GM21447 (cell line): Measurements from ENCODE around the gene DNHD1.
A peak's percentile ranks its signal among the peaks of the same experiment; 100 is the strongest.

Source experiments
- ATAC-seq: cut with Tn5 transposase; IDR thresholded peaks from one replicate; pipeline ENCODE4 v1.9.1; 2021; ENCODE audit not compliant: unreplicated experiment

Gene DNHD1

GRCh38 chr11:6526411-6527135 is 29.5 kb downstream of the DNHD1 start:
- ATAC-seq = peak; percentile 62

GRCh38 chr11:6529266-6529665 is 32.2 kb downstream of the DNHD1 start:
- ATAC-seq = no peak

GRCh38 chr11:6530848-6531247 is 33.8 kb downstream of the DNHD1 start:
- ATAC-seq = no peak

- ATAC-seq = peak; percentile 49
Measured at GRCh38 chr11:6531267-6531752, 34.2 kb downstream of the DNHD1 start.

GRCh38 chr11:6538456-6538855 is 41.4 kb downstream of the DNHD1 start:
- ATAC-seq = no peak

GRCh38 chr11:6538945-6539344 is 41.9 kb downstream of the DNHD1 start:
- ATAC-seq = no peak

- no peak for ATAC-seq
Measured at GRCh38 chr11:6539748-6540268, 42.7 kb downstream of the DNHD1 start.

GRCh38 chr11:6541356-6541755 is 44.3 kb downstream of the DNHD1 start:
- no peak for ATAC-seq

- ATAC-seq = no peak
Measured at GRCh38 chr11:6542727-6543126, 45.6 kb downstream of the DNHD1 start.

GRCh38 chr11:6544921-6545850 is 48.1 kb downstream of the DNHD1 start:
- no peak for ATAC-seq

- no peak for ATAC-seq
Measured at GRCh38 chr11:6545917-6546605, 49.0 kb downstream of the DNHD1 start.

- no peak for ATAC-seq
Measured at GRCh38 chr11:6546735-6547134, 49.7 kb downstream of the DNHD1 start.

- no peak for ATAC-seq
Measured at GRCh38 chr11:6547177-6547576, 50.1 kb downstream of the DNHD1 start.

GRCh38 chr11:6548121-6548520 is 51.0 kb downstream of the DNHD1 start:
- ATAC-seq = no peak

- ATAC-seq = no peak
Measured at GRCh38 chr11:6548641-6549040, 51.6 kb downstream of the DNHD1 start.

GRCh38 chr11:6553634-6554033 is 56.6 kb downstream of the DNHD1 start:
- no peak for ATAC-seq

GRCh38 chr11:6554828-6555706 is 58.0 kb downstream of the DNHD1 start:
- ATAC-seq = no peak

GRCh38 chr11:6556139-6556949 is 59.3 kb downstream of the DNHD1 start:
- no peak for ATAC-seq

- ATAC-seq = no peak
Measured at GRCh38 chr11:6557063-6557462, 60.0 kb downstream of the DNHD1 start.
